HPDE6-E6E7 (cell line): ENCODE results near the gene ATG2B.
"Not testable (repeated sequence)": the region's sequence is repeated elsewhere in the genome, so short reads cannot be mapped to it uniquely, and the experiment has no call there.

Experiments
- DNase-seq: peaks from one replicate; pipeline ENCODE4 v3.0.0; 2011; ENCODE audit warnings: missing footprints; ENCODE audit errors: extremely low spot score

The ATG2B gene

DNA sequence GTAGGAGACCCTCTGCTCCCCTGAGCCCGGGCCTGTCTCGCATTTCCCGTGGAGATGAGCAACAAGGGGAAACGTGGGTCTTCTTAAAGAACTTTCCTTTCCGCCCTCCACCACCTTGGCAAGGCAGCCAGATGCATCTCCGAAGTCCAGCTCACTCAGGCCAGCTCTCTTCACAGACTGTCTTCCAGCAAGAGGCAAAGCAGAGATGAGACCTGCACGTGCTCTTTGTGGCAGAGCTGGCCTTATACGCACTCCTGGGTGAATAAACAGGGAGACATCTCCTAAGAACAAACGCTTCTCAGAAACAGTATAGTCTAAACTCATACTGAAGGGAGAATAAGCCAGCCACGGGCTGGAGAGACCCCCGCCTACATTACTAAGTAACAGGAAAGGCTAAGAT lies 108.5 kb downstream of the ATG2B start:
- DNase-seq = no peak

DNA sequence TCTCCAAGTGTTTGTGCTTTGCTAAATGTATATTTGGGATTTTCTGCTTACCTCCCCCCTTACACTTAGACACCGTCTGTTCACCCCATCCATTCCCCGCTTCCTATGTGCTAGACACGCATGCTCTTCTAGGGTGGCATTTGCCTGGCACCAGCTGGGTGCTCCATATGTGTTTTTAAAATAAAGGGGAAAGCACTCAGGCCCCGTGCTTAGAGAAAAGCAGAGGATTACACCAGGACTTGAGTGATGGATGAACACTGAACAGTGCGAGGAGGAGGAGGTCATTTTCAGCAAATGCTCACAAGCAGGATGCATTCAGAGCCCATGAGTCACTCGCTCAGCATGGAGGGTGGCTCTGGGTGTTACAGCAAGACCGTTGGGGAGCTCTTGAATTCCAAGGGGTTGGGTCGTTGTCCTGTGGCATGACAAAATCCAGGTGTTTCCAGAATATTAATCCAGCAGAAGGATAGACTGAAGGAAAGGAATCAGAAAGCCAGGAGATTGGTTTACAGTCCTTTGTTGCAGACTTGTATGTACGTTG lies 110.1 kb downstream of the ATG2B start:
- peak; percentile 60 for DNase-seq

DNA sequence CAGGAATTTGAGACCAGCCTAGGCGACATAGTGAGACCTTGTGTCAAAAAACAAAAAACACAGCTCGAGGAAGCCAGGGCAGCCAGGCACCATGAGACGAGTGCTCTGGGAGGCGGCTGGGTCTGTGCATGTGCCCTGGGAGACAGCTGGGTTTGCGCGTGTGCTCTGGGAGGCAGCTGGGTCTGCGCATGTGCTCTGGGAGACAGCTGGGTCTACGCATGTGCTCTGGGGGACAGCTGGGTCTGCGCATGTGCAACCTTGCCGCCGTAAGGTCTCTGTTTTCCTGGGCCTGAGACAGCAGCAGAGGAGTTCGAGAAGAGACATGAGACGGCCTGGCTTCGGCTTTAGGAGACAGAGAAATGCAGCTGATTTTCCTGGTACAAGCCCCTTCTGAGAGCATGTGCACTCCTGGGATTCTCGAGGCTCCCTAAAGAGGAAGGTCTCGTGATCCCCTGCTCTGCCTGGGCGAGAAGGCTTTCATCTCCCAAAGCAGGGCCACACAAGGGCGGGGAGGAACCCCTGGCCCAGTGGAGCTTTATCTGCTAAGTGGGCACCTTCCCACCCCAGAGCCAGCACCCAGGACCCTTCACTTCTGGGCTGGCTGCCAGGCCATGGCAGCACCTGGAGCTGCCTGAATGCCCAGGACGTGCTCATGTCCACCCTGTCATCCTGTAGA lies 110.7 kb downstream of the ATG2B start:
- no peak for DNase-seq

DNA sequence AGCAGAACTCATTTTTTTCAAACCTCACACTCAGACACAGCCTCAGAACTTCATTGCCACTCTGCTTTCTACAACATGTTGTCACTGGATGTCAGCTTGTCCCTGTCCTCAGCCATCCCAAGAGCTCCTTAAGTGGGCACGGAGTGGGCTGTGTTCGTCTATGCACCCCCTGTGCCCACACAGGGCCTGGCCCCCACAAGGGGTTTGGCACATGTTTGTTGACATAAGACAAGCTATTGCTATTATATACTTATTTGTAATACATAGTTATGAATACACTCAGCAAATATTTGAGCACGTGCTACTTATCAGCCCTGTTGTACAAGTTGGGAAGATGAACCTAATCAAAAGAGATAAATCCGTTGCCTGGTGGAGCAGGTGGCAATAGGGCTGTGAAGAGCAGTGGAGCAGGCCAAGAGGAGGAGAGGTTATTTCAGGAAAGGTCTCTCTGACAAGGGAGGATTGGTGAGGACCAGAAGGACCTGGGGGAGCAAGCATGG lies 111.4 kb downstream of the ATG2B start:
- DNase-seq = no peak

DNA sequence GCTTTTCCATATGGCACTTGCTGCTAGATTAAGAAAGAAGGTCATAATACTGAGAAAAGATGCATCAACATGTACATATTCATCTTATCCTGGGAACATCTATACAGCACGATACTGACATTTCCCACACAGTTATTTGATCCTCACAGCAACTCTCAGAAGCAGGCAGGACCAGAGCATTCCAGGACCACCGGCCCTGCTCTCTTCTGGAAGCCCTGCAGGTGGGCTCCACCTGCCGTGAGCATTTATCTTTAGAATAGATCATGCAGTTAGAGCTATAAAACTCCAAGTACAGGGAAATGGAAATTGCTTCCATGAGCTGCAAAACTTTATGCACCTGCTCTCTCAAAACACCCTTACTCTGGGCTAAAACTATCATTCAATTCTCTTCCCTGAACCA lies 112.7 kb downstream of the ATG2B start:
- no peak for DNase-seq

DNA sequence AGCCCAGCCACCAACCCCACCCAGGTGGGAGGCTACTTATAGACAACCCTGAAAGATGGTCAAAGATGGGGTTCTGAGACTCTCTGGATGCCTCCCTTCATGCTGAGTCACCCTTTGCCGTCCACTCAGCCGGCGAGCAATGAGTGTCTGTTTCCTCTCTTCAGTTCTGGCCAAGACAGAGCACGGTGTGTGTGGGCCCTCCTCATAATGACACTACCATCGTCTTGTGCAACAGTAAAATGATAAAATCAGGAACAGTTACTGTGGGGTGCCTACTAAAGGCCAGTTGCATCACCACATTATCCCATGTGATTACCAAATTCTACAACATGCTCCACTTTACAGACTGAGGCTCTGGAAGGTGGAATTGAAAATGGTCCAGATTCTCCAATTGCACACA lies 114.1 kb downstream of the ATG2B start:
- no peak for DNase-seq

DNA sequence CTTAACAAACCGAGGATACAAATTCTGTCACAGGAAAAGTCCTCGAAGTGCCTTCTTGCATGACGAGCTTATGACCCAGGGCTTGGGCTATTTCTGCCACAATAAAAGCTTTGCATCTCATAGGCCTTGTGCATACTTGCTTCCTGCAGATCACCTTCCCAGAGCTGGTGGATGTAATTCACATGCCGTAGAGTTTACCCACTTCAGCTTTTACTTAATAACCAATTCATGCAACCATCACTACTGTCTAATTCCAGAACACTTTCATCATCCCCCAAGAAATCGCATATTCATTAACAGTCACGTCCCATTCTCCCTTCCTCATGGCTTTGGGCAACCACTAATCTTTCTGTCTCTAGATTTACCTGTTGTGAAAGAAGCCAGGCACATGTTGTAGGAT lies 116.1 kb downstream of the ATG2B start:
- no peak for DNase-seq

DNA sequence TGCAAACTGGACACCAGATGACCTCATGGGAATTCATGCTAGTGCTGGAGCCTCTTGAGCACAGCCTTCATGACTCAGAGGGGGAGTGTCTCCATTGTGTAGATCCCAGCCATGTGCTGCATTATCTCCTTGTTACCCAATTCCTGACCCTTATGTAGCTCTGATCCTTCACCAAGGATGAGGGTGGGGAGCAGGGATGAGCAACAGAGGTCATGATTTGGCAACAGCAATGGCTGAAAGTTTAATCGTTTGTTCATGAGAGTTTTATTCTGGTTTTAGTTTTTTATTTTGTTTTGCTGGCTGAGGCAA lies 116.6 kb downstream of the ATG2B start:
- peak; percentile 98 for DNase-seq

DNA sequence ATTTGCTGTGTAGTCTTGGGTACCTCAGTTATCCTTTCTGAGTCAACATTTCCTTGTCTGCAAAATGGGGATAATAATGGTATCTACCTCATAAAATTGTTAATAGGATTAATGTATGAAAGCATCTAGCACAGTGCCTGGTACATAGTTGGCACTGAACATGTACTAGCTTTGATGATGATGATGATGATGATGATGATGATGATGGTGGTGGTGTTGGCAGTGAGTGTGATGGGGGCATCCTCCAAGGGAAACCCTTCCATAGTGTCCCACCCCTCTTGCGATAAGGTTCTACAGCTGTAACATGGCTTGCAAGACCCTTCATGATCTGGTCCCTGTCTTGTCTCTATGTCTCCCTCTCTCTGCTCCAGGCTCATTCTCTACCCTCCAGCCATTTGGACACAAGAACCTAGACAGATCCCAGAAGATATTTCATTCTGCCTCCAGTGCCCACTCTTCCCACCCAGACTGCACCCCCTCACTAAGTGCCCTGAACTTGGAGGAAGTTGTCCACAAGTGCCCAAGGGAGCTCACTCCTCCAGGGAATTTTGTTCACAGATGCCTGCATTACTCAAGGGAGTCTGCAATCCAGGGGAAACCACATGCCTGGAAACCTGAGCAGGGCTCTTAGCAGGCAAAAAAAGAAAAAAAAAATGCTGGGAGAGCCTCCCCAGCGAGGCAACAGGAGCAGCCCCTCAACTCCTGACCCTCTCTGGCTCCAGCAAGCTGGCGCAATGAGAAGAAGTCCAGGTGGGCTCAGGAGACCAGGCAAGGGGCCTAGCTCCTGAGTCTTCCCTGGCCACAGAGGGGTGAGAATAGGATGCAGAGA lies 117.2 kb downstream of the ATG2B start:
- DNase-seq = no peak

DNA sequence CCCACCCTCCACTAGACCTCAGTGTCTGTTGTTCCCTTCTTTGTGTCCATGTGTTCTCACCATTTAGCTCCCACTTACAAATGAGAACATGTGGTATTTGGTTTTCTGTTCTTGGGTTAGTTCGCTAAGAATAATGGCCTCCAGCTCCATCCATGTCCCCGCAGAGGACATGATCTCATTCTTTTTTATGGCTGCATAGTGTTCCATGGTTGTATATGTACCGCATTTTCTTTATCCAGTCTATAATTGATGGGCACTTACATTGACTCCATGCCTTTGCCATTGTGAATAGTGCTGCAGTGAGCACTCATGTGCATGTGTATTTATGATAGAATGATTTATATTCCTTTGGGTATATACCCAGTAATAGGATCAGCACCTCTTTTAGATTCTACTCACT lies 118.1 kb downstream of the ATG2B start:
- not testable (repeated sequence) for DNase-seq

DNA sequence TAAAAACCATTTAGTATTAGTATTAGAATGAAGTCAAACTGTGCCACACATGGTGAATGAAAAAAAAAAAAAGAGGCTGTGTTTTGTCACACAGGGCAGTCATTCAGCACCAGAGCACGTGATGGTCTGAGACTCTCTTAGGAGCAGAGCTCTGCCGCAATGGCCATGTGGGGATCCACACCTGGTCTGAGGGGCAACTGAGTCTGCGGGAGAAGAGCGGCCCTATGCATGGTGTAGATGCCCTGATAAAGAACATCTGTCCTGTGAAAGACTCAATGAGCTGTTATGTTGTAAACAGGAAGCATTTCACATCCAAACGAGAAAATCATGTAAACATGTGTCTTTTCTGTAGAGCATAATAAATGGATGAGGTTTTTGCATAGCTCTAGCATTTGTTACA lies 119.4 kb downstream of the ATG2B start:
- DNase-seq = no peak

DNA sequence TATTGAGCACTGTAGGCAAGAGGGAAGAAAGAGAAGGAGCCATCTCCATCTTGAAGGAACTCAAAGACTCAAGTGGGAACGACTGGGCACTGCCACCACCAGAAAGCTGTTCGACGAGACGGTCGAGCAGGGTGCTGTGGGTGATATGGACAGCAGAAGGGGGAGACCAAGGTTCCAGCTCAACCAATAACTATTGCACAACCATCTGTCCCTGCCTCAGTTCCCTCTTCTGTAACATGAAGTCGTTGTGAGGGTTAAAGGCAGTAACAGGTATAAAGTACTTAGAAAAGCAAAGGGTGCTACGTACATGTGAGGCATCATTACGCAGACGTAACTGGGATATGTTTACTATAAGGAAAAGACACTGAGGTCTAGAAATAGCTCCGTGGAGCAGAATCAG lies 121.0 kb downstream of the ATG2B start:
- no peak for DNase-seq

DNA sequence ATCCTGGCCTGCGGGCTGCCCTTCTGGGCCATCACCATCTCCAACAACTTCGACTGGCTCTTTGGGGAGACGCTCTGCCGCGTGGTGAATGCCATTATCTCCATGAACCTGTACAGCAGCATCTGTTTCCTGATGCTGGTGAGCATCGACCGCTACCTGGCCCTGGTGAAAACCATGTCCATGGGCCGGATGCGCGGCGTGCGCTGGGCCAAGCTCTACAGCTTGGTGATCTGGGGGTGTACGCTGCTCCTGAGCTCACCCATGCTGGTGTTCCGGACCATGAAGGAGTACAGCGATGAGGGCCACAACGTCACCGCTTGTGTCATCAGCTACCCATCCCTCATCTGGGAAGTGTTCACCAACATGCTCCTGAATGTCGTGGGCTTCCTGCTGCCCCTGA lies 122.5 kb downstream of the ATG2B start:
- DNase-seq = no peak

DNA sequence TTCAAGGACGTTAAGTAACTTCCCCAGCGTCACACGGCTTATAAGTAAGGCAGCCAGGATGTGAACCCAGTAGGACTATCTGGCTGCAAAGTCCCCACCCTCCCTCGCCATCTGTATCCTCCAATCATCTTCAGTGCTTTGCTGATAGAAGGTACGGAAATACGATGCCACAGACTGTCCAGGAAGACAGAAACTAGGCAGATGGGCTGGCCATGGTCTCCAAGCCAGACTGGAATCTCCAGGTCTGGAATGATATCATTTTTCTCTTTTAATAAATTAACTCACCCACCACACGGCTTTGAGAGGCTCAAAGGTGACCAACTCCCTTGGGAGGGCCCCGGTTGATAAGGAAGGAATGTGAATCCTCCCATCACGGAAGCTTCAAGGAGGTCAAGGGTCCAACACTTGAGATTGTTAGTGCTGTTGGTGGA lies 123.4 kb downstream of the ATG2B start:
- DNase-seq = no peak

DNA sequence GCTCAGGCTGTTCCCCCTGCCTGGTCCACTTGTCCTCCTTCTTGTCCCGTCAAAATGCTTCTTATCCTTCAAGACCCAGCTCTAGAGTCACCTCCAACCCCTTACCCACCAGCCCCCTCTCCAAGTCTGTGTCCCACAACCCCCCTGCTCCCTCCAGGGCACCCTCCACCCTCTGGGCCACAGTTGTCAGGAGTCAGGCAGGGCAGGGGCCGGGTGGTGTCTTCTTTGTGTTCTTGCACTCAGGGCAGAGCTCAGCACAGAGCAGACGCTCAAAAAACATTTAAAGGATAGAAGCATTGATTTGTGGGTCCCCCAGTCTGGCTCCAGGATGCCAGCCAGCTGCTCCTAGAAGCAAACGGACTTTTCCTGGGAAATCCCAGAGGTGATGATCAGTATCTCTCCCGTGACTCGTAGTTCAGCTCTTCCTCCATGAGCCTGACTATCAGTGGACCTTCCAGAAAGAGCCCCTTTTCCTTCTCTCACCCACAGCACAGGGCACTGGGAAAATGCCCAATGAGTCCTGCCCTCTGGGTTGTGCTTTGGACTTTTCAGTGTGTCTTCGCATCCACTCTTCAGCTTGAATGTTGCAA lies 124.4 kb downstream of the ATG2B start:
- no peak for DNase-seq

DNA sequence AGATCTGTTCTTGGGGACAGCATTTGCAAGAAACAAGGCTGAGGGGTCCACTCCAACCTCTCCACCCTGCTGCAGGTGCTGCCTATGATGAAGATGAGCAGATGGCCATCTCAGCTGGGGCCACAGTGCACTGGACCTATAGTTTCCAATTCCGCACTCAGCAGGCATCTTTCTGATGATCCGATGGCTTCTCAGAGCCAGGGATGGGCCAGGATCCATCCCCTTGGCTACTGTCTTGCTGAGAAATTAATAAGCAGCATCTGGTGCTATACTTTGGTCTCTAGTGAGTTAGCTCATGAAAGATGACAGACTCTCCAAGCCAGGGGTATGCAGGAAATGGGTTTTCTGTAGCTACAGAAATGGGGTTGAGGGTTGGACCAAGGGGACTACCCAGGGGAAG lies 125.5 kb downstream of the ATG2B start:
- DNase-seq = no peak

DNA sequence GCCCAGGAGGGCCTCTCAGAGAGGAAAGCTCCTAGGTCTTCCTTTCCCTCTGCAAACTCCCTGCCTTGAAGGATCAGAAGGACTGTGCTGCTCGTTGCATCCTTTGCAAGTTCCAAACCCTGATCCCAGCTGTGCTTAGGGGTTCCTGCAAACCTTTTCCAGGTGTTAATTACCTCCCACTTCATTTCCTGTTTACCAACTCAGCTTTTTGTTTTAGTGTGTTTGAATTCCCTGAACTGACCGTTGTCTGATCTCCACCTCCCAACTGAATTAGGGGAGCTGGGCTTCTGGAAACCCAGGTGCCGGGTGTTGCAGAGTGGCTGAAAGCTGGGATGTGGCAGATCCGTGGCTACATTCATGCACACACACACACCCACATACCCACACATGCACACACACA lies 127.7 kb downstream of the ATG2B start:
- no peak for DNase-seq

DNA sequence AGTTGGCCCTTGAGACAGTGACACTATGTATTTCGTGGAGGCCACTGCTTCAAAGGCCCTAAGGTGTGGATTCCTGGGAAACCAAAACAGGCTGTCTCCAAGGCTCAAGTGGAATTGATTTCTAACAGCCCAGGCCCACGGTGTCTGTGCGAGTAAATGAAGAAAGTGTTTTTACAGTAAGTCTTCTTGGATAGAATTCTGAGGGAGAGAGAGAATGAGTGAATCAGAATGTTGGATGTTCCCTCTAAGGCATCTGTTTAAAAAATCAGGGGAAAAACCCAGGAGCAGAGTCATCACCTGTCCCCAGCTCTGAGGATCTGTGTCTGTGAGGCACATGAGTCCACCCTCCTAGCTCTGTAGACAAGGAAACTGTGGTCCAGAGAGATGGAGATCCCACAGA lies 129.5 kb downstream of the ATG2B start:
- no peak for DNase-seq

DNA sequence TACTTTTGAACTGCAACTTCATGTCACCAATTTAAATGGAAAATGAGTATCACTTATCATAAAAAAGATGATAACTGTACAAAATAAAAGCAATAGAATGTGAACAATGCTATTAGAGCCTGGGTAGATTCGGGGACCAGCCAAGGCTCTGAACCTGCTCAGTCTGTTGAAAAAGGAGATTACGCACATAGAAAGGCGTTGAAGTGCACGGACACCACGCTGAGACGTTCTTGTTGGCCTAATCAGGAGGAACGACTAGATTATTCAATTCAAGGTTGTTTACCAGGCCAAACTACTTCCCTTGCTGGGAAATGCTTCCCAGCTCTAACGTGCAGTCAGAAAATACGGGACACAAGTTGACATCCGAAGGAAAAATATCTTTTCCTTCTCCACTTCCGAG lies 130.6 kb downstream of the ATG2B start:
- no peak for DNase-seq

DNA sequence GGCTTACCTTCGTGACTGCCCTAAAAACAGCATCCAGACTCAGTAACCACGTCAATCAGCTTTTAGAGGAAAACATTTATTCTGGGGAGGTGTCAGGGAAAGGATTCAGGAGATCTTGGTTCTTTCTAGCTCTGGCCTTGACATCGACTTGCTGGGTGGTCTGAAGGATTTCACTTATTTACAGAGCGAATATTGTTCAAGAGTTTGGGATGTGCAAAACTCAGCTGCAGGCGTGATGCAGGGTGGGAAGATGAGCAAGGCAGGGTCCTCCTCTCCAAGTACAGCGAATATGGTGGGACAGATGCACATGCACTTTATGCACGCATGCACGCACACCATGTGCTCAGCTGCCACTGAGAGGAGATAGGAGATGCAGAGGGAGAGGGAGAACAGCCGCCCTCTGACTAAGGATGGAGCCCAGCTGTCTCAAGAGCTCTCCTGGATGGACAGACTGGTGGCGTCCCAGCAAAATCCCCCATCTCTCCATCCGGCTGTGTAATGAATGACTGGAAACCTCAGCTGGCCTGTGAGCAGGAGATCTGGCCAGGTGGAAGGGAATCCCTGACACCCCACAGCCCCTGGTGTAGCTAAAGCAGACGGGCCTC lies 131.5 kb downstream of the ATG2B start:
- no peak for DNase-seq

DNA sequence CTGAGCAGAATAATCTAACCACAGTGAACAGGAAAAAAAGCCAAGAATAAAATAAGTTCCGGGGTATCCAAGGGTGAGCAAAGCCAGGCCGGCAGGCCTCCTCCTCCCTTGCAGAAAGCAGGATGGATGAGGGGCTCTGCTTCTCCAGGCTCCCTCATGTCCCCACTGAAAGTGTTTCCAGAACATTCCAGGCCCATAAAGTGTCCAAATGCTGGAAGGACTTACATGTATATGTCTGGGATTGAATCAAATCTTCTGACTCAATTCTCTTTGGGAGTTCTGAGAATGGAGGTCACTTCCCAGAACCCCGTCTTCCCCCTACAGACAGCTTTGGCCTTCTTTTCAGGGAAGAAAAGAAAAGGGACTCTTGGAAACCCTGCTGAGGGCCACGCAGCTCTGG lies 132.1 kb downstream of the ATG2B start:
- no peak for DNase-seq

DNA sequence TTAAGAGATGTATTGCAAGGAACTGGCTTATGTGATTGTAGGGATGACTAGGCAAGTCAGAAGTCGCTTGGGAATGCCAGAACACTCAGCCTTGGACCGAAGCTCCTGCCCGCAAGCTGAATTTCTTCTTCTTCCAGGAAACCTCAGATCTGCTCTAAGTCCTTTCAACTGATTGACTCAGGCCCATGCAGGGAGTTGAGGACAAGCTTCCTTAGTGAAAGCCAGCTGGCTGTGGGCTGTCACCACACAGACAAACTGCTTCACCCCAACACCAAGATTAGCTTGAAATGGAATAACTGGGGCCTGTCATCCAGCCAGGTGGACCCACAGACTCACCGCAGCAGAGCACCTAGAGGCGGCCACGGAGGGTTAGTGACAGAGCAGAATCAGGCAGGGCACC lies 133.8 kb downstream of the ATG2B start:
- DNase-seq = no peak
